SK-N-SH treated with all-trans-retinoic acid at 6 μM for 48 hours (cell line): ENCODE measurements around the gene DPF3.

ENCODE experiments used
- ARNTL ChIP-seq: fragments of 450-650 bp; formaldehyde crosslinking; IDR thresholded peaks from 2 replicates; pipeline ENCODE4 v1.5.0; 2020; ENCODE audit warnings: low read depth, mild to moderate bottlenecking, moderate library complexity, borderline replicate concordance
- BACH2 ChIP-seq: fragments of 250-450 bp; sonication (Bioruptor Pico); IDR thresholded peaks from 2 replicates; pipeline ENCODE4 v1.9.0; 2021; ENCODE audit warnings: mild to moderate bottlenecking, borderline replicate concordance
- ESRRG ChIP-seq: fragments of 250-450 bp; sonication (Bioruptor Pico); IDR thresholded peaks from 2 replicates; pipeline ENCODE4 v1.6.1; 2021; ENCODE audit warnings: mild to moderate bottlenecking
- GLIS3 ChIP-seq: fragments of 250-450 bp; sonication (Bioruptor Pico); IDR thresholded peaks from 2 replicates; pipeline ENCODE4 v1.5.0; 2020; ENCODE audit warnings: mild to moderate bottlenecking, moderate library complexity
- PATZ1 ChIP-seq: fragments of 250-450 bp; sonication (Bioruptor Pico); IDR thresholded peaks from 2 replicates; pipeline ENCODE4 v1.8.0; 2020; ENCODE audit warnings: mild to moderate bottlenecking, moderate library complexity, borderline replicate concordance
- ZC3H10 ChIP-seq: fragments of 250-450 bp; sonication (Bioruptor Pico); IDR thresholded peaks from 2 replicates; pipeline ENCODE4 v1.5.1; 2021; ENCODE audit warnings: mild to moderate bottlenecking, moderate library complexity
- ZFP3 ChIP-seq: fragments of 250-450 bp; sonication (Bioruptor Pico); IDR thresholded peaks from 2 replicates; pipeline ENCODE4 v1.5.0; 2020; ENCODE audit warnings: mild to moderate bottlenecking, moderate library complexity
- ZNF565 ChIP-seq: fragments of 450-650 bp; formaldehyde crosslinking; conservative IDR thresholded peaks from 2 replicates; pipeline ENCODE4 v1.5.0; 2020; ENCODE audit warnings: low read depth, mild to moderate bottlenecking, moderate library complexity
- ZNF70 ChIP-seq: fragments of 450-650 bp; formaldehyde crosslinking; IDR thresholded peaks from 2 replicates; pipeline ENCODE4 v1.5.0; 2020; ENCODE audit warnings: mild to moderate bottlenecking, moderate library complexity
- ZNF8 ChIP-seq: fragments of 450-650 bp; formaldehyde crosslinking; IDR thresholded peaks from 2 replicates; pipeline ENCODE4 v1.5.0; 2020; ENCODE audit warnings: mild to moderate bottlenecking, moderate library complexity
- TF ChIP-seq, protein P1 (sequence below): fragments of 250-450 bp; sonication (Bioruptor Pico); IDR thresholded peaks from 2 replicates; pipeline ENCODE4 v1.5.1; 2020; ENCODE audit warnings: low read depth, mild to moderate bottlenecking, moderate library complexity

GRCh38 chr14:72636871-72637270, 257.0 kb downstream of the DPF3 start:
- TF ChIP-seq ARNTL (CRISPR knock-in tag) (no peak), PATZ1 (CRISPR knock-in tag) (no peak), ZNF565 (CRISPR knock-in tag) (no peak), ZC3H10 (CRISPR knock-in tag) (no peak), ZNF70 (CRISPR knock-in tag) (no peak), GLIS3 (CRISPR knock-in tag) (no peak), ZFP3 (CRISPR knock-in tag) (no peak), ESRRG (CRISPR knock-in tag) (no peak), ZNF8 (CRISPR knock-in tag) (no peak), BACH2 (CRISPR knock-in tag) (no peak)
- TF ChIP-seq, protein P1, sequence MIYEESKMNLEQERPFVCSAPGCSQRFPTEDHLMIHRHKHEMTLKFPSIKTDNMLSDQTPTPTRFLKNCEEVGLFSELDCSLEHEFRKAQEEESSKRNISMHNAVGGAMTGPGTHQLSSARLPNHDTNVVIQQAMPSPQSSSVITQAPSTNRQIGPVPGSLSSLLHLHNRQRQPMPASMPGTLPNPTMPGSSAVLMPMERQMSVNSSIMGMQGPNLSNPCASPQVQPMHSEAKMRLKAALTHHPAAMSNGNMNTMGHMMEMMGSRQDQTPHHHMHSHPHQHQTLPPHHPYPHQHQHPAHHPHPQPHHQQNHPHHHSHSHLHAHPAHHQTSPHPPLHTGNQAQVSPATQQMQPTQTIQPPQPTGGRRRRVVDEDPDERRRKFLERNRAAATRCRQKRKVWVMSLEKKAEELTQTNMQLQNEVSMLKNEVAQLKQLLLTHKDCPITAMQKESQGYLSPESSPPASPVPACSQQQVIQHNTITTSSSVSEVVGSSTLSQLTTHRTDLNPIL (CRISPR knock-in tag), result no peak
